K562 (cell line): ENCODE measurements around the gene NCF2. TPM values are rescaled to one million over a fixed set of nuclear protein-coding genes. Genes with fewer than 3 reads are reported as not detected.

ENCODE experiments used
- ATF7 ChIP-seq: fragments of 450-650 bp; IDR thresholded peaks from 2 replicates; pipeline ENCODE4 v1.7.1; 2014; ENCODE audit warnings: mild to moderate bottlenecking, moderate library complexity
- NR4A1 ChIP-seq, 2 experiments: fragments of 250-450 bp in 1 of 2; fragments of 450-650 bp in 1 of 2; sonication (Bioruptor Pico) in 1 of 2; IDR thresholded peaks; 2 replicates each; pipeline versions ENCODE4 v1.4.0 to v1.6.1; 2016 to 2020; ENCODE audit warnings: mild to moderate bottlenecking in 2 of 2, missing compliant biosample characterization in 1 of 2, missing genetic modification characterization in 1 of 2, moderate library complexity in 1 of 2
- PCBP1 ChIP-seq: fragments of 200-400 bp; formaldehyde crosslinking; IDR thresholded peaks from 2 replicates; pipeline ENCODE4 v1.6.1; 2018; ENCODE audit warnings: mild to moderate bottlenecking, low read depth, low read length; ENCODE audit not compliant: poor library complexity, severe bottlenecking
- RBM17 ChIP-seq: fragments of 200-400 bp; formaldehyde crosslinking; IDR thresholded peaks from 2 replicates; pipeline ENCODE4 v1.6.1; 2017; ENCODE audit warnings: low read depth, mild to moderate bottlenecking, low read length, borderline replicate concordance
- ZNF76 ChIP-seq: fragments of 250-450 bp; sonication (Bioruptor Pico); IDR thresholded peaks from 2 replicates; pipeline ENCODE4 v1.4.0; 2020; ENCODE audit warnings: mild to moderate bottlenecking, moderate library complexity, borderline replicate concordance
- polyA plus RNA-seq, 8 experiments: library from polyadenylated mRNA; depleted of rRNA in 4 of 8; stranded (reverse) in 5 of 8; unstranded in 3 of 8; fragments of >200 nt; fragmentation: Nextera tagmentation in 2 of 8; fragmentation: Illumina TruSeq in 1 of 8; extraction: Ambion mirVana in 2 of 8; extraction: Trizol in 1 of 8; gene quantifications; 2 replicates each; pipeline versions ENCODE4 v1.2.1 to v1.2.3, GENCODE V29; 2011 to 2014; ENCODE audit warnings: inconsistent platforms in 1 of 8, missing spikeins in 1 of 8
- total RNA-seq, 7 experiments: library from RNA; depleted of rRNA in 6 of 7; stranded (reverse); fragments of >200 nt in 6 of 7; fragmentation: Illumina TruSeq in 2 of 7; extraction: Trizol in 2 of 7; gene quantifications; 2 replicates each; pipeline versions ENCODE4 v1.2.1 to v1.2.3, GENCODE V29; 2011 to 2021; ENCODE audit warnings: low replicate concordance in 1 of 7
- TF ChIP-seq, protein P1 (sequence below): fragments of 250-450 bp; sonication (Bioruptor Pico); IDR thresholded peaks from 2 replicates; pipeline ENCODE4 v1.4.0; 2020; ENCODE audit warnings: mild to moderate bottlenecking, moderate library complexity

Gene NCF2
- total and polyA plus RNA-seq, 9 of the 15 experiments (the other 6 are each of a cell fraction or from before 2014, with no cell fraction given) = 0.07 to 0.54 (median 0.16) TPM; not detected in 3

DNA sequence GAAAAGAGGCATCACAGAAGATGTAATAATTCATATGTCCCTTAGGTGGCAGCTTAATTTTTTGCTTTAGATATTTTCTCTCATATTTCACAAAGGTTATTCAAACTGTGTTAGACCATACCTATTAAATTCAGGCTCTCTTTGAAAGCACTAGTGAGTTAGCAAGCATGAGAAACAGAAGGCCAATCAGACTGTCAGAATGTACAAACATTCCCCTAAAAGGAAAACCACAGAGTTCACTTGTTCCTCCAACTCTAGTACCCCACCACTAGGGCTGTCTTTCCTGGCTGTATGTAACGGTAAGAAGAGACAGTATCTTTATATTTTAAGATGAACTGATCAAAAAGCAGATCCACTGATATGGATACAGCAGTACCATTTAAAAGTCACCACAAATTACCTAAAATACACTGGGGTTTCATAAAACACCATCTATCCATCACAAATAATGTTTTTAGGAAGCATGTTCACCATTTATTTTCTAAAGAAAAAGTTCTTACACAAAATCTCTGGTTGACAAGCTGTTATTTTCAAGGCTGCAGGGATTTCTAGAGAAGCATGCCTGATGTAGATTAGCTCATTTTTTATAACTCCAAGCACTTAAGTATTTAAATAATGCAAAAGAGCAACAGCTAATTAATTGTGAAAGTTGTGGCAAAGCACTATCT lies 43.6 kb upstream of the NCF2 start (continued):
- TF ChIP-seq, protein P1, sequence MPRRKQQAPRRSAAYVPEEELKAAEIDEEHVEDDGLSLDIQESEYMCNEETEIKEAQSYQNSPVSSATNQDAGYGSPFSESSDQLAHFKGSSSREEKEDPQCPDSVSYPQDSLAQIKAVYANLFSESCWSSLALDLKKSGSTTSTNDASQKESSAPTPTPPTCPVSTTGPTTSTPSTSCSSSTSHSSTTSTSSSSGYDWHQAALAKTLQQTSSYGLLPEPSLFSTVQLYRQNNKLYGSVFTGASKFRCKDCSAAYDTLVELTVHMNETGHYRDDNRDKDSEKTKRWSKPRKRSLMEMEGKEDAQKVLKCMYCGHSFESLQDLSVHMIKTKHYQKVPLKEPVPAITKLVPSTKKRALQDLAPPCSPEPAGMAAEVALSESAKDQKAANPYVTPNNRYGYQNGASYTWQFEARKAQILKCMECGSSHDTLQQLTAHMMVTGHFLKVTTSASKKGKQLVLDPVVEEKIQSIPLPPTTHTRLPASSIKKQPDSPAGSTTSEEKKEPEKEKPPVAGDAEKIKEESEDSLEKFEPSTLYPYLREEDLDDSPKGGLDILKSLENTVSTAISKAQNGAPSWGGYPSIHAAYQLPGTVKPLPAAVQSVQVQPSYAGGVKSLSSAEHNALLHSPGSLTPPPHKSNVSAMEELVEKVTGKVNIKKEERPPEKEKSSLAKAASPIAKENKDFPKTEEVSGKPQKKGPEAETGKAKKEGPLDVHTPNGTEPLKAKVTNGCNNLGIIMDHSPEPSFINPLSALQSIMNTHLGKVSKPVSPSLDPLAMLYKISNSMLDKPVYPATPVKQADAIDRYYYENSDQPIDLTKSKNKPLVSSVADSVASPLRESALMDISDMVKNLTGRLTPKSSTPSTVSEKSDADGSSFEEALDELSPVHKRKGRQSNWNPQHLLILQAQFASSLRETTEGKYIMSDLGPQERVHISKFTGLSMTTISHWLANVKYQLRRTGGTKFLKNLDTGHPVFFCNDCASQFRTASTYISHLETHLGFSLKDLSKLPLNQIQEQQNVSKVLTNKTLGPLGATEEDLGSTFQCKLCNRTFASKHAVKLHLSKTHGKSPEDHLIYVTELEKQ (CRISPR knock-in tag) = no peak
- TF ChIP-seq ZNF76 (CRISPR knock-in tag) (no peak), RBM17 (no peak), ATF7 (0 out of 2 replicates have a peak, but pooled peaks have one; percentile 30), PCBP1 (no peak), NR4A1 (CRISPR knock-in tag; IDR thresholded peaks at IDR 0.05) (no peak), NR4A1 (tag; IDR thresholded peaks at IDR 0.05) (no peak)
